Mesenchymal stem cell (in vitro differentiated cells and primary cell): ENCODE measurements around the gene PKP2.

Source experiments
- DNase-seq: peaks from one replicate; pipeline ENCODE4 v3.0.0-alpha.2; 2013
- H2AFZ ChIP-seq: one replicate; pipeline ENCODE4 v1.6.1; 2013; ENCODE audit warnings: low read depth, mild to moderate bottlenecking, control low read depth, inconsistent platforms, low read length, moderate library complexity
- H2AK5ac ChIP-seq: 2 replicates; pipeline ENCODE4 v1.6.1; 2013; ENCODE audit warnings: low read length, moderate library complexity, mild to moderate bottlenecking, inconsistent platforms; ENCODE audit not compliant: severe bottlenecking
- H2BK120ac ChIP-seq: one replicate; pipeline ENCODE4 v1.6.1; 2013; ENCODE audit warnings: low read depth, mild to moderate bottlenecking, inconsistent platforms, low read length, moderate library complexity
- H2BK12ac ChIP-seq, 2 experiments: one replicate each; pipeline ENCODE4 v1.6.1; 2013; ENCODE audit warnings: inconsistent platforms in 2 of 2, low read length in 2 of 2, mild to moderate bottlenecking in 2 of 2, moderate library complexity in 2 of 2, control low read depth in 1 of 2
- H2BK15ac ChIP-seq: one replicate; pipeline ENCODE4 v1.6.1; 2013; ENCODE audit warnings: mild to moderate bottlenecking, low read depth, inconsistent platforms; ENCODE audit not compliant: poor library complexity, severe bottlenecking
- H2BK5ac ChIP-seq: 2 replicates; pipeline ENCODE4 v1.6.1; 2013; ENCODE audit warnings: low read depth, mild to moderate bottlenecking, low read length, control low read depth, inconsistent platforms; ENCODE audit not compliant: poor library complexity, severe bottlenecking
- H3K14ac ChIP-seq, 2 experiments: one replicate each; pipeline ENCODE4 v1.6.1; 2013; ENCODE audit warnings: inconsistent platforms in 2 of 2, low read length in 2 of 2, control low read depth in 1 of 2, mild to moderate bottlenecking in 1 of 2, moderate library complexity in 1 of 2
- H3K18ac ChIP-seq, 2 experiments: one replicate each; pipeline ENCODE4 v1.6.1; 2013; ENCODE audit warnings: inconsistent platforms in 2 of 2, low read length in 2 of 2, control low read depth in 1 of 2, low read depth in 1 of 2, mild to moderate bottlenecking in 1 of 2
- H3K23ac ChIP-seq, 2 experiments: one replicate each; pipeline ENCODE4 v1.6.1; 2013; ENCODE audit warnings: inconsistent platforms in 2 of 2, low read length in 2 of 2, mild to moderate bottlenecking in 2 of 2, moderate library complexity in 2 of 2, control low read depth in 1 of 2
- H3K27ac ChIP-seq: 2 replicates; pipeline ENCODE4 v1.5.1; 2013; ENCODE audit warnings: mild to moderate bottlenecking, moderate library complexity, low read length, control low read depth, inconsistent platforms; ENCODE audit not compliant: poor library complexity, severe bottlenecking
- H3K27me3 ChIP-seq, 2 experiments: 2 replicates each; pipeline versions ENCODE4 v1.6.1 to v1.7.0; 2013; ENCODE audit warnings: low read length in 2 of 2, mild to moderate bottlenecking in 2 of 2, moderate library complexity in 2 of 2, control low read depth in 1 of 2, inconsistent platforms in 1 of 2; ENCODE audit not compliant: control insufficient read depth in 1 of 2, insufficient read depth in 1 of 2
- H3K36me3 ChIP-seq, 2 experiments: 2 replicates each; pipeline versions ENCODE4 v1.6.1 to v1.7.0; 2013; ENCODE audit warnings: low read length in 2 of 2, control low read depth in 1 of 2, inconsistent platforms in 1 of 2, low read depth in 1 of 2, mild to moderate bottlenecking in 1 of 2; ENCODE audit not compliant: insufficient read depth in 2 of 2, control insufficient read depth in 1 of 2
- H3K4ac ChIP-seq, 2 experiments: one replicate each; pipeline ENCODE4 v1.6.1; 2013; ENCODE audit warnings: inconsistent platforms in 2 of 2, low read length in 2 of 2, mild to moderate bottlenecking in 2 of 2, moderate library complexity in 2 of 2, control low read depth in 1 of 2, low read depth in 1 of 2
- H3K4me1 ChIP-seq: 2 replicates; pipeline ENCODE4 v1.6.1; 2013; ENCODE audit warnings: low read depth, low read length, control low read depth; ENCODE audit not compliant: control insufficient read depth, insufficient read depth
- H3K4me2 ChIP-seq: 2 replicates; pipeline ENCODE4 v1.6.1; 2013; ENCODE audit warnings: low read length, mild to moderate bottlenecking, inconsistent platforms; ENCODE audit not compliant: poor library complexity, severe bottlenecking
- H3K4me3 ChIP-seq, 2 experiments: 2 replicates each; pipeline versions ENCODE4 v1.5.1 to v1.7.0; 2013; ENCODE audit warnings: low read length in 2 of 2, mild to moderate bottlenecking in 2 of 2, control low read depth in 1 of 2, low read depth in 1 of 2; ENCODE audit not compliant: insufficient read depth in 1 of 2
- H3K79me1 ChIP-seq: replicated peaks from 2 replicates; pipeline ENCODE4 v1.6.1; 2013; ENCODE audit warnings: mild to moderate bottlenecking, control low read depth, low read length, inconsistent platforms; ENCODE audit not compliant: poor library complexity, severe bottlenecking
- H3K9ac ChIP-seq: 2 replicates; pipeline ENCODE4 v1.7.0; 2013; ENCODE audit warnings: mild to moderate bottlenecking, low read length, moderate library complexity
- H3K9me3 ChIP-seq: 2 replicates; pipeline ENCODE4 v1.7.0; 2013; ENCODE audit warnings: mild to moderate bottlenecking, low read length; ENCODE audit not compliant: control insufficient read depth
- H4K8ac ChIP-seq: one replicate; pipeline ENCODE4 v1.6.1; 2013; ENCODE audit warnings: inconsistent platforms, mild to moderate bottlenecking, low read length, moderate library complexity
- H4K91ac ChIP-seq: one replicate; pipeline ENCODE4 v1.6.1; 2013; ENCODE audit warnings: mild to moderate bottlenecking, low read length, inconsistent platforms
- WGBS: methylation state at CpG from one replicate; pipeline ENCODE4 v1.1.7; 2013; ENCODE audit warnings: mixed read lengths; 5-methylcytosine and 5-hydroxymethylcytosine counted together

PKP2 gene

DNA sequence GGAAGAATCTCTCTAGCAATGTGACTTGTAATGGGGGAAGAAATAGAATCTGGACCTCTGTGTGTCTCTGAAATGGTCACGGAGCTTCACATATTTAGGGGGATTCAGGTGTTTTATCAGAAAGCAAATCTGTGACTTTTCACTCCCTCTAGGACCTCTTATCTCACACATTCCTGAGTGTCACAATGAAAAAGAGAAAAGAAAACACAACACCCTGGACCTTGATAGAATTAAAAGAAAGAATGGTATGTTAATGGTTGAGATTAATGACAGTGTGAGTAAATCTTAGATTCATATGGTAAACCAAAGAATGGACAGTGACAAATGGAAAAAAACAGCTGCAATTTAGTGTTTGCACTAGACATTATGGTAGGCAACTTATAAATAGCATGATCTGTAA, 68.5 kb downstream of the PKP2 start:
- Histone ChIP-seq H4K8ac (no peak overlapping the region), H3K4me2 (no peak overlapping the region)

DNA sequence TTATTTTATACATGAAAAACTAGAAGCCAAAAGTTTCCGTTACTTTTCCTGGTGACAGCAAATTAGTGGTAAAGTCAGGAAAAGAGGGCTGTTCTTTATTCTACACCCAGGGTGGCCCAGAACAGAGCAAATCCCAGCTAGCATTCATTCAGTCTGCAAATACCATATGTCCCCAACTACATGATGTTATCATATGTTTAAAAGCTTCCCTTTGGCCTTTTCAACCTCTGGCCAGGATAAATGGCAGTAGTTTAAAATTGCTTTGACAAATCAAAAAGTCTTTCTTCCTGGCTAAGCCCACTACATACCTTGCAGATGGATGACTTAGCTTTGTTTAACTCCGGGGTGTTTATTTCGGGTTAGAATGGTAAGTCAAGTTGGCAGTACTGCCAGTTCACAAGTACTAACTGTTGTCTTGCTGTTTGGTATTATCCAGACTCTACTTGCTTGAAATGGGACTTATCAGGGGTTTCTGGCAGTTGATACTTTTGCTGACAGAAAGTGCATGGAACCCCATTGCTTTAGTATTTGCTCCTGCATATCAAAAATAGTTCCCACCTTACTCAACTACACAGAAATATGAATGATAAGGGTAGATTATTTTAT, 69.7 kb downstream of the PKP2 start:
- no peaks in the 10 kb centered on the region for H3K36me3 ChIP-seq
- no peak overlapping the region for H3K18ac ChIP-seq
- no peak overlapping the region for H3K14ac ChIP-seq
- no peak overlapping the region for H3K9ac ChIP-seq
- H2AK5ac ChIP-seq = no peak overlapping the region
- no peak overlapping the region for H4K8ac ChIP-seq
- WGBS = 86% methylated on average over 3 of the region's 3 CpGs
- no peak overlapping the region for H3K4me3 ChIP-seq
- H3K23ac ChIP-seq = no peak overlapping the region
- H2BK120ac ChIP-seq = no peak overlapping the region
- H3K79me1 ChIP-seq = no peaks in the 10 kb centered on the region
- H3K9me3 ChIP-seq = no peaks in the 10 kb centered on the region
- H2BK12ac ChIP-seq = no peak overlapping the region
- H3K27me3 ChIP-seq = no peaks in the 10 kb centered on the region
- no peak overlapping the region for H4K91ac ChIP-seq
- DNase-seq = no peak
- no peak overlapping the region for H3K27ac ChIP-seq
- H3K4me1 ChIP-seq = no peaks in the 10 kb centered on the region
- no peak overlapping the region for H2AFZ ChIP-seq
- no peak overlapping the region for H2BK15ac ChIP-seq
- H3K4me2 ChIP-seq = no peak overlapping the region
- no peak overlapping the region for H3K4ac ChIP-seq
- H2BK5ac ChIP-seq = no peak overlapping the region

More for the DNA sequence above, 68.5 kb downstream of the PKP2 start:
- H3K4me3 ChIP-seq = no peak overlapping the region
- H2AFZ ChIP-seq = no peak overlapping the region
- DNase-seq = no peak
- no peak overlapping the region for H3K4ac ChIP-seq
- H3K23ac ChIP-seq = no peak overlapping the region
- H2BK12ac ChIP-seq = no peak overlapping the region
- H2BK120ac ChIP-seq = no peak overlapping the region
- no peak overlapping the region for H3K9ac ChIP-seq
- no peak overlapping the region for H3K18ac ChIP-seq
- no peaks in the 10 kb centered on the region for H3K4me1 ChIP-seq
- H2AK5ac ChIP-seq = no peak overlapping the region
- H3K27me3 ChIP-seq = no peaks in the 10 kb centered on the region
- H3K14ac ChIP-seq = no peak overlapping the region
- no peaks in the 10 kb centered on the region for H3K9me3 ChIP-seq
- no peak overlapping the region for H3K27ac ChIP-seq
- H3K79me1 ChIP-seq = no peaks in the 10 kb centered on the region
- H2BK5ac ChIP-seq = no peak overlapping the region
- H4K91ac ChIP-seq = no peak overlapping the region
- H2BK15ac ChIP-seq = no peak overlapping the region
- no CpG with 5 or more reads among the region's 1 CpG for WGBS
- H3K36me3 ChIP-seq = no peaks in the 10 kb centered on the region

DNA sequence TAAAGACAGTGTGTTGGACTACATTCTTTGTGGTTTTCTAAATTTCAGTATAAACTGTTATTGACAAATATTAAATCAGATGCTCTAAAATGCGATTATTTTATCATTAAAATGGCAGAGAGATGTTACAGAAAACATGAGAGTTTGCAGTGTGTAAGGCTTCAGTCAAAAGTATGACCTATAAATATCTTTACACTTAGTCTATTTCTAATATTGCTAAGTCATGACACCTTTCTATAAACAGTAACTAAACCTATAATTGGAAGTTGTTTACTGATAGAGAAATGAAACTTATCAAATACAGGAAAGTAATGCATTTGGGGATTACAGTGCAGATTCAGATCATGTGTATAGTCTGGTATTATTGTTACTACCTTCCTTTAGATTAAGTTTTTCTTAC, 72.0 kb downstream of the PKP2 start:
- Histone ChIP-seq H3K18ac (no peak overlapping the region), H3K14ac (no peak overlapping the region), H3K9me3 (no peaks in the 10 kb centered on the region), H3K23ac (no peak overlapping the region), H4K91ac (no peak overlapping the region), H3K4me2 (no peak overlapping the region), H3K27me3 (no peaks in the 10 kb centered on the region), H3K27ac (no peak overlapping the region), H3K4me1 (peaks cover 2% of the 10 kb centered on the region), H3K79me1 (no peaks in the 10 kb centered on the region), H2BK5ac (no peak overlapping the region), H2BK15ac (no peak overlapping the region), H4K8ac (no peak overlapping the region), H2BK120ac (no peak overlapping the region), H2BK12ac (no peak overlapping the region), H3K9ac (no peak overlapping the region), H2AK5ac (no peak overlapping the region), H3K36me3 (no peaks in the 10 kb centered on the region), H2AFZ (no peak overlapping the region), H3K4me3 (no peak overlapping the region), H3K4ac (no peak overlapping the region)
- WGBS = no CpG with 5 or more reads among the region's 1 CpG
- DNase-seq = no peak

DNA sequence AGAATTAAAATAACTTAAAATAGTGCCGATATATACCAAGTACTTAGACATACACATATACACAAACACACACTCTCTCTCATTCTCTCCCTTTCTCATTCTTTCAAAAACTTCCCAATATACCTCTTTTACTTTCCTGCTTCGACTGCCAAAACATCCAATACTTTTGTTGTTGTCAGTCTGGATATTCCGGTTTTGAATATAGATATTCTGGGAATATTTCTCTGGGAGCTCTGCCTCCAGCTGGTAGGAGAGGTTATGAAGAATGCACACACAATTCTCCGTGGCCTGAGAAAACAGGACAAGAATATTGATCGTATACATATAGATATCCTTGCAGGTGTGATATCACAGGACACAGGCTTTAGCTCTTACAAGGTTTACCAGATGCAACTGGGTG, 74.2 kb downstream of the PKP2 start:
- DNase-seq = no peak
- H2AFZ ChIP-seq = no peak overlapping the region
- H3K4me2 ChIP-seq = no peak overlapping the region
- no peaks in the 10 kb centered on the region for H3K27me3 ChIP-seq
- no peak overlapping the region for H3K23ac ChIP-seq
- no peaks in the 10 kb centered on the region for H3K36me3 ChIP-seq
- no peak overlapping the region for H2AK5ac ChIP-seq
- H3K27ac ChIP-seq = no peak overlapping the region
- no peaks in the 10 kb centered on the region for H3K9me3 ChIP-seq
- no peak overlapping the region for H3K9ac ChIP-seq
- 94% methylated on average over 5 of the region's 5 CpGs for WGBS
- no peak overlapping the region for H4K91ac ChIP-seq
- H3K79me1 ChIP-seq = no peaks in the 10 kb centered on the region
- no peak overlapping the region for H2BK12ac ChIP-seq
- no peak overlapping the region for H3K4me3 ChIP-seq
- H2BK120ac ChIP-seq = no peak overlapping the region
- H3K18ac ChIP-seq = no peak overlapping the region
- peaks cover 2% of the 10 kb centered on the region for H3K4me1 ChIP-seq
- H4K8ac ChIP-seq = no peak overlapping the region
- H2BK5ac ChIP-seq = no peak overlapping the region
- H3K14ac ChIP-seq = no peak overlapping the region
- H3K4ac ChIP-seq = no peak overlapping the region
- no peak overlapping the region for H2BK15ac ChIP-seq
